ENCODE measurements around the gene PADI2.

The PADI2 gene

GRCh38 chr1:17117451-17118265, 1.6 kb downstream of the PADI2 start:
- DNase-seq (ENCODE audit: insufficient read length, low spot score) (no peak), FAIRE-seq (no peak)
- no peak for TF ChIP-seq SPI1 (IDR thresholded peaks at IDR 0.05; ENCODE audit: low read depth, low read length)
- no peak for TF ChIP-seq TAF1 (IDR thresholded peaks at IDR 0.05; ENCODE audit: low read depth, low read length)
- TF ChIP-seq POLR2A (IDR thresholded peaks at IDR 0.05; ENCODE audit: low read depth, low read length): no peak
- TF ChIP-seq POLR2AphosphoS5 (IDR thresholded peaks at IDR 0.05; ENCODE audit: low read depth, low read length): no peak
- no peak for TF ChIP-seq PAX5 (IDR thresholded peaks at IDR 0.05; ENCODE audit: insufficient read depth, low read length, severe bottlenecking)
- no peak for TF ChIP-seq POU2F2 (IDR thresholded peaks at IDR 0.05; ENCODE audit: low read depth, low read length)

DNA sequence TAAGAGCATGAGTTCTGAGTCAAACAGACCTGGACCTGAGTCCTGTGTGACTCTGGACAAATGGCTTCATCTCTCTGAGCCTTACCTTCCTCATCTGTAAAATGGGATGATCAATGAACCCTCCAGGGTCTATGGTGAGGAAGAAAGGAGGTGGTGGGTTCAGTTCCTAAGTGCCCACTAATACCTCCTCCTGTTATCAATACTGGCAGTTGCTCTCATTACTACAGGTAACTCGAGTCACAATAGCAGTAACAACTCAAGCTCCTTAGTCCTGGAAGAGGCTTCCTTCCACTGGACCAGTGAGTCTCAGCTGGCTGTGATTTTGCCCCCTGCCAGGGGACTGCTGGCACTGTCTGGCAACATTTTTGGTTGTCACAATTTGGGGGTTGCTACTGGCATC, 2.6 kb downstream of the PADI2 start:
- FAIRE-seq (no peak), DNase-seq (ENCODE audit: insufficient read length, low spot score) (no peak)

DNA sequence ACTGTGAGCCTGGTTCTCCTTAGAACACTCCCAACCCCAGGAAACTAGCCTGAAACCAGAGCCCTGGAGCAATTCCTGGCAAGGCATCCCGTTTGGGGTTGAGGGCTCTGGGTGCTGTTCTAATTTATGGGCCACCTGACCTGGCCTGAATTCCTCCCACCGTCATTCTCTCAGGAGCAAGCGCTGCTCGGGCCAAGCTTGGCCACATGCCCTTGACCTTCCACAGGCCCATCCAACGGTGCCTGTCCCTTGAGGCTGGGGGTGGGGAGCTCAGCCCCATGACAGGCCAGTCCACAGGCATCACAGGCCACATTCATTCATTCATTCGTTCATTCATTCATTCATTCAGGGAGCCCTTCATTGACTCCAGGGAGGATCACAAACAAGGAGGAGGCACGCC, 5.3 kb downstream of the PADI2 start:
- no peak for DNase-seq (ENCODE audit: insufficient read length, low spot score)
- TF ChIP-seq POLR2A (IDR thresholded peaks at IDR 0.05; ENCODE audit: low read depth, low read length): no peak
- TF ChIP-seq TAF1 (IDR thresholded peaks at IDR 0.05; ENCODE audit: low read depth, low read length): no peak
- no peak for TF ChIP-seq PAX5 (IDR thresholded peaks at IDR 0.05; ENCODE audit: insufficient read depth, low read length, severe bottlenecking)
- no peak for TF ChIP-seq SPI1 (IDR thresholded peaks at IDR 0.05; ENCODE audit: low read depth, low read length)
- no peak for TF ChIP-seq POLR2AphosphoS5 (IDR thresholded peaks at IDR 0.05; ENCODE audit: low read depth, low read length)
- TF ChIP-seq POU2F2 (IDR thresholded peaks at IDR 0.05; ENCODE audit: low read depth, low read length): no peak
- no peak for FAIRE-seq

More for the DNA sequence above, 2.6 kb downstream of the PADI2 start:
- no peak for TF ChIP-seq POLR2AphosphoS5 (IDR thresholded peaks at IDR 0.05; ENCODE audit: low read depth, low read length)
- no peak for TF ChIP-seq TAF1 (IDR thresholded peaks at IDR 0.05; ENCODE audit: low read depth, low read length)
- TF ChIP-seq POU2F2 (IDR thresholded peaks at IDR 0.05; ENCODE audit: low read depth, low read length): no peak
- no peak for TF ChIP-seq PAX5 (IDR thresholded peaks at IDR 0.05; ENCODE audit: insufficient read depth, low read length, severe bottlenecking)
- no peak for TF ChIP-seq SPI1 (IDR thresholded peaks at IDR 0.05; ENCODE audit: low read depth, low read length)
- TF ChIP-seq POLR2A (IDR thresholded peaks at IDR 0.05; ENCODE audit: low read depth, low read length): no peak

DNA sequence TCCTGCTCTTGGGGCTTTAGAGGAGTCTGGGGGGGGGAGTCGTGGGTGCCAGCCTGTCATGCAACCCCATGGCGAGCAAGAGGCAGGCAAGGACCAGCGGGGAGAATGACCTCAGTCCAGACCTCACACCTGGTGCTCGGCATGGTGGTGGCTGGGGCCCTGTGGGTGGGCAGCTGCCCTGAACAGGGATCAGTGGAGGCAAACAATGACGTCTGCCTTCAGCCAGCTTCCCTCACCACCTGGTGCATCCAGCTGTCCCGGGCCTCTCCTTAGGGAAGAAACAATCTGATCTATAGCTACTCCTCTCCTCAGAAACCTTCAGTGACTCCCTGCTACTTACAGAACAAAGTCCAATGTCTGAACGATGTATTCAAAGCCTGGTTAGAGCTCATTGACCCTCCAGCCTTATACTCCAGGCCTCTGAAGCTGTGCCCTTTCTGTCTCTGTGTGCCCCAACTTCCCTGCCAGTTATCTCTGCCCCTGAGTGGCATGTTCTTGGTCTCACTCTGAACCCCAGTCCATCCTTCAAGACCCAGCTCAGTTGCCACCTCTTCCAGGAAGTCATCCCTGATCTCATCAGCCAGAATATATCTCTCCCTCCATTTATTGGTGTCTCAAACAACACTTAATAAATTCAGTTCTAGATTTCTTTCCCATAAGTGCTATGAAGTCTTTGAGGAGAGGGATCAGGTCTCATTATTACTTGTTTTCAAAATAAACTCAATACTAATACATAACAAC, 6.6 kb downstream of the PADI2 start:
- TF ChIP-seq POLR2AphosphoS5 (IDR thresholded peaks at IDR 0.05; ENCODE audit: low read depth, low read length) (no peak), POU2F2 (IDR thresholded peaks at IDR 0.05; ENCODE audit: low read depth, low read length) (no peak), TAF1 (IDR thresholded peaks at IDR 0.05; ENCODE audit: low read depth, low read length) (no peak)
- no peak for DNase-seq (ENCODE audit: insufficient read length, low spot score)
- no peak for FAIRE-seq

DNA sequence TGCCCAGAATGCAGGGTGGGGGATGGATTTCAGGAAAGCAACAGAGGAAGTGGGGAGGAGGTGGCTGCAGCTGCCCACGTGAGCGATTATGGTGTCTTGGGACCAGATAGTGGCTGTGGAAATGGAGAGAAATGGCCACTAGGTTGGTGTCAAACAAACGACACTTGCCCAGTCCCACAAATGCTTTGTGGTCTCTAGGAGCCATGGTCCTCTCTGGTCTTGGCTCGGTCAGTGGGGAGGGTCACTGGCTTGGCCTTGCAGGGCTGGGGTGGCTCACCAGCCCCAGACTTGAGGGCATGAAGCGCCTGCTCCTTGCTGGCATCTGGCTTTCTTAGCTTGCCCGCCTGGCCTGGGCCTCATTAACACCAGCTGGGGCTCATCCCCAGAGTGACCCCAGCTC, 7.2 kb downstream of the PADI2 start:
- no peak for TF ChIP-seq PAX5 (IDR thresholded peaks at IDR 0.05; ENCODE audit: insufficient read depth, low read length, severe bottlenecking)
- no peak for TF ChIP-seq POLR2AphosphoS5 (IDR thresholded peaks at IDR 0.05; ENCODE audit: low read depth, low read length)
- no peak for TF ChIP-seq POU2F2 (IDR thresholded peaks at IDR 0.05; ENCODE audit: low read depth, low read length)
- no peak for TF ChIP-seq SPI1 (IDR thresholded peaks at IDR 0.05; ENCODE audit: low read depth, low read length)
- TF ChIP-seq POLR2A (IDR thresholded peaks at IDR 0.05; ENCODE audit: low read depth, low read length): no peak
- no peak for TF ChIP-seq TAF1 (IDR thresholded peaks at IDR 0.05; ENCODE audit: low read depth, low read length)
- no peak for FAIRE-seq

DNA sequence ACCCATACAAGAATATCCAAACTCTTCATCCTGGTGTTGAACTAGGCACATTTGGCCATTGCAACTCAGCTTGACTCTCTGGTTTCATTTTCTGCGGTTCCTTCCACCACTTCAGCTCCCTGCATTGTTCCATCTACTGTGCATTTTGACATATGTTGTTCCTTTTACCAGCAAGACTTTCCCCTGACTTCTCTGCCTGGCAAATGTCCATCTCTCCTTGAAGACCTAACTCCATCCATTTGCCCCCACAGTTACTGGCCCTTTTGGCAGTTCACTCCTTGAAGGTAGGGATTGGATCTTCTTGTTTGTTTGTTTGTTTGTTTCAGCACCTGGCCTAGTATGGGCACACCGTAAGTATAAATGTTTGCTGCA, 8.7 kb downstream of the PADI2 start:
- TF ChIP-seq POU2F2 (IDR thresholded peaks at IDR 0.05; ENCODE audit: low read depth, low read length) (no peak), POLR2A (IDR thresholded peaks at IDR 0.05; ENCODE audit: low read depth, low read length) (no peak), SPI1 (IDR thresholded peaks at IDR 0.05; ENCODE audit: low read depth, low read length) (no peak), TAF1 (IDR thresholded peaks at IDR 0.05; ENCODE audit: low read depth, low read length) (no peak), POLR2AphosphoS5 (IDR thresholded peaks at IDR 0.05; ENCODE audit: low read depth, low read length) (no peak), PAX5 (IDR thresholded peaks at IDR 0.05; ENCODE audit: insufficient read depth, low read length, severe bottlenecking) (no peak)
- FAIRE-seq: peak; percentile 5
- DNase-seq (ENCODE audit: insufficient read length, low spot score): no peak

More for the DNA sequence above, 7.2 kb downstream of the PADI2 start:
- no peak for DNase-seq (ENCODE audit: insufficient read length, low spot score)

DNA sequence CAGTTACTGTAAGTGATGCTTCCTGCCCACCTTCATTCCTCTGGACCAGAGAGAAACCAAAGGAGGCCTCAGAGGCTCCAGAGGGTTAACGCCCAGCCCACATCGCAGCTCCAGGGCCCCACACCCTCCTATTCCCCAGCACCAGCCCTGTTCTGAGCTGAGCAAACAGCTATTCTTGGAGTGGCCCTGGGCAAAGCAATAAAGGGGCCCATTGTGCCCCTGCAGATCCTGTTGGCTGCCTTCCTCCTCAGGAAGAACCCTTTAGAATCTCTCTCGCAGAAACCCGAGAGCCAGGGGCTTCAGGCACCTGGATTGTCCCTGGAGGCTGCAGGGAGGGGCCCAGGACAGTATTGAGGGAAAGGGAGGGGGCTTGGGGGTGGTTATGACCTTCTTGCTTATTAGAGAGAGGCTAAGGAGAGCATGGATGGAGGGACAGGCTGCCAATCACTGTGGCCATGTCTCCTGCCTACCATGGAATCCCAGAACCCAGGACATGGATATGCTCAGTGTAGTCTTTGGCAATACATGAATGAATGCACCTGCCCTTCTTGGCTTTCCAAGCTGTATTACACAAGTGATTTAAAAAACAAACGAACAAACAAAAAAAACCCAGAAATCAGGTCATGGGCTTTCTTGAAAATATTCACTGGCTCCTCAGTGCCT, 9.2 kb downstream of the PADI2 start:
- FAIRE-seq (no peak), DNase-seq (ENCODE audit: insufficient read length, low spot score) (no peak)
- TF ChIP-seq POLR2AphosphoS5 (IDR thresholded peaks at IDR 0.05; ENCODE audit: low read depth, low read length): no peak

GRCh38 chr1:17108786-17109185, 10.5 kb downstream of the PADI2 start:
- DNase-seq (ENCODE audit: insufficient read length, low spot score): no peak
- no peak for FAIRE-seq
- TF ChIP-seq POLR2A (IDR thresholded peaks at IDR 0.05; ENCODE audit: low read depth, low read length): no peak
- no peak for TF ChIP-seq POU2F2 (IDR thresholded peaks at IDR 0.05; ENCODE audit: low read depth, low read length)
- no peak for TF ChIP-seq TAF1 (IDR thresholded peaks at IDR 0.05; ENCODE audit: low read depth, low read length)
- no peak for TF ChIP-seq POLR2AphosphoS5 (IDR thresholded peaks at IDR 0.05; ENCODE audit: low read depth, low read length)
- TF ChIP-seq PAX5 (IDR thresholded peaks at IDR 0.05; ENCODE audit: insufficient read depth, low read length, severe bottlenecking): no peak

DNA sequence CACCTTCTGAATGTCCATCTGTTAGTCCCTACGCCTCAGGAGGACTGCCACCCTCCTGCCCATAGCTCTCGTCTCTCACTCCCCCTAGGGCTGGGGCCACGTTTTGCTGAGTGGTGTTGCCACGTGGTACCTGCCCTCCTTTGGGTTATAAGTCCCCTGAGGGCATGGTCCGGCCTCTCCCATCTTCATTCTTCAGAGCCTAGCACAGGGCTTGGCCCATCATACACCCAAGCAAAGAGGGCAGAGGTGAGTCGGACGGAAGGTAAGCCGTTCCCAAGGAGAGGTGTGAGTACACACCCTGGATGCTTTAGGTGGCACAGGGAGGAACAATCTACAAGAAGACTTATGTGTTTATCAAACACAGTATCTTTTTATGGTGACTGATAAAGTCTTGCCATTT, 10.9 kb downstream of the PADI2 start:
- no peak for DNase-seq (ENCODE audit: insufficient read length, low spot score)
- TF ChIP-seq SPI1 (IDR thresholded peaks at IDR 0.05; ENCODE audit: low read depth, low read length) (no peak), POLR2A (IDR thresholded peaks at IDR 0.05; ENCODE audit: low read depth, low read length) (no peak)
- no peak for FAIRE-seq

Data from GM12891 (cell line).